ENCODE measurements around the gene NPC1L1.

DNA sequence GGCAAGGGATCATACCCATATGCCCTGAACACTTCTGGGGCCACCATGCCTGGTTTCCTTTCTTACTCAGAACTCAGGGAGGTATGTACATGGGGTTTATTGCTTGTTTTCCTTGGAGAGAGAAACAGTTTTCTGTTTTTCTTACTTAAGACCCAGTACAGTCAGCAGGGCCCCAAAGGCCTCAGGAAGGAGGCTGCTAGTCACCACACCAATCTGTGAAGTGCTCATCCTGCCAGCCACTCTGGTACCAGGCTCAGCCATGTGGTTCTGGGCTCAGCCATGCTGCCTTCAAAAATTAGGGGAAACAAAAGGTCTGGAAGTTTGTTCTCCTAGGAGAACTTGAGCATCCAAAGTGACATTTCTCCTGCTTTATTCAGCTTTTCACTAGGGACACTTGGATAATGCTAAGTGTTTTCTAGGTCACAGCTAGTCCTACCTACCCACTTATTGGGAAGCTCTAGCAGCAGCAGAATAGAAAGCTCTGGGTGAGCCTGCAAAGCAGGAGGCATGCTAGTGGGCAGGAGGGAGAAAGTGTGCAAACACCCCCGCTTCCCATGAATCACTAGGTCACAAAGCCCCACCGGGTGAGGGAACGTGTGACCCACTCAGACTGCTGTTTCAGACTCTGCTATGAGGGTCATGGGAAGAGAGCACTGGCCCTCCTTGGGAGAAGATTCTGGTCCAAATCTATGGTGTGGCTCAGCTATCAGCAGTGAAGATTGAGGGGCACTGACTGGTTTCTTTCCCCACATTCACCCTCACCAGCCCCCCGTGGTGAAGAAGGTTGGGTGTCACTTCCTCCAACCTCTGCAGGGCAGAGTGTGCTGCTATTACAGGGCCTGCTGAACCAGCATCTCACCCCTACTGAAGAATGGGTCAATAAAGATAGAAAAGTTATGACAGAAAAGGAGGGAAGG lies 74.6 kb downstream of the NPC1L1 start:
- TF ChIP-seq, protein P1, sequence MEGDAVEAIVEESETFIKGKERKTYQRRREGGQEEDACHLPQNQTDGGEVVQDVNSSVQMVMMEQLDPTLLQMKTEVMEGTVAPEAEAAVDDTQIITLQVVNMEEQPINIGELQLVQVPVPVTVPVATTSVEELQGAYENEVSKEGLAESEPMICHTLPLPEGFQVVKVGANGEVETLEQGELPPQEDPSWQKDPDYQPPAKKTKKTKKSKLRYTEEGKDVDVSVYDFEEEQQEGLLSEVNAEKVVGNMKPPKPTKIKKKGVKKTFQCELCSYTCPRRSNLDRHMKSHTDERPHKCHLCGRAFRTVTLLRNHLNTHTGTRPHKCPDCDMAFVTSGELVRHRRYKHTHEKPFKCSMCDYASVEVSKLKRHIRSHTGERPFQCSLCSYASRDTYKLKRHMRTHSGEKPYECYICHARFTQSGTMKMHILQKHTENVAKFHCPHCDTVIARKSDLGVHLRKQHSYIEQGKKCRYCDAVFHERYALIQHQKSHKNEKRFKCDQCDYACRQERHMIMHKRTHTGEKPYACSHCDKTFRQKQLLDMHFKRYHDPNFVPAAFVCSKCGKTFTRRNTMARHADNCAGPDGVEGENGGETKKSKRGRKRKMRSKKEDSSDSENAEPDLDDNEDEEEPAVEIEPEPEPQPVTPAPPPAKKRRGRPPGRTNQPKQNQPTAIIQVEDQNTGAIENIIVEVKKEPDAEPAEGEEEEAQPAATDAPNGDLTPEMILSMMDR (conservative IDR thresholded peaks at IDR 0.05): no peak
- TF ChIP-seq EZH2 (IDR thresholded peaks at IDR 0.05; ENCODE audit: low read depth): no peak
